GM12891 (cell line): ENCODE data around the gene SLC9A9.
A peak's percentile ranks its signal among the peaks of the same experiment; 100 is the strongest.

ENCODE experiments used
- DNase-seq: peaks from one replicate; pipeline ENCODE4 v3.0.0; 2011; ENCODE audit warnings: low spot score; ENCODE audit not compliant: insufficient read length
- FAIRE-seq: peaks from 2 replicates; lab custom pipeline; 2011; peaks lifted over from hg19 to GRCh38; lab: Jason Lieb, UNC
- PAX5 ChIP-seq: IDR thresholded peaks from 2 replicates; pipeline ENCODE4 v1.6.1; 2011; ENCODE audit warnings: low read length, moderate library complexity, mild to moderate bottlenecking; ENCODE audit not compliant: insufficient read depth, severe bottlenecking
- POLR2A ChIP-seq: IDR thresholded peaks from 2 replicates; pipeline ENCODE4 v1.6.1; 2011; ENCODE audit warnings: low read depth, low read length, control low read depth
- POLR2AphosphoS5 ChIP-seq: IDR thresholded peaks from 2 replicates; pipeline ENCODE4 v1.6.1; 2011; ENCODE audit warnings: low read depth, low read length, control low read depth
- POU2F2 ChIP-seq: IDR thresholded peaks from 2 replicates; pipeline ENCODE4 v1.6.1; 2011; ENCODE audit warnings: low read depth, mild to moderate bottlenecking, control low read depth, low read length, moderate library complexity
- SPI1 ChIP-seq: IDR thresholded peaks from 2 replicates; pipeline ENCODE4 v1.6.1; 2011; ENCODE audit warnings: low read depth, low read length, control low read depth
- TAF1 ChIP-seq: IDR thresholded peaks from 2 replicates; pipeline ENCODE4 v1.6.1; 2011; ENCODE audit warnings: low read depth, low read length, control low read depth

Gene SLC9A9

GRCh38 chr3:143586576-143586975 lies 261.7 kb downstream of the SLC9A9 start:
- TF ChIP-seq TAF1, result no peak
- TF ChIP-seq POLR2A, result no peak
- no peak for TF ChIP-seq POLR2AphosphoS5
- TF ChIP-seq SPI1, result no peak
- TF ChIP-seq POU2F2, result no peak
- no peak for TF ChIP-seq PAX5
- FAIRE-seq, result peak; percentile 48
- DNase-seq, result no peak

GRCh38 chr3:143585720-143586456 lies 262.4 kb downstream of the SLC9A9 start:
- DNase-seq (no peak), FAIRE-seq (peak; percentile 81)
- TF ChIP-seq POLR2A (no peak), PAX5 (no peak), POU2F2 (no peak), SPI1 (no peak), POLR2AphosphoS5 (no peak), TAF1 (no peak)

- FAIRE-seq (no peak), DNase-seq (no peak)
- no peak for TF ChIP-seq SPI1
- no peak for TF ChIP-seq POLR2A
- no peak for TF ChIP-seq TAF1
- TF ChIP-seq POLR2AphosphoS5, result no peak
- TF ChIP-seq PAX5, result no peak
- TF ChIP-seq POU2F2, result no peak
Measured at GRCh38 chr3:143584474-143584873, 263.8 kb downstream of the SLC9A9 start.

- peak; percentile 82 for FAIRE-seq
Measured at GRCh38 chr3:143581972-143582722, 266.1 kb downstream of the SLC9A9 start.

GRCh38 chr3:143578810-143579435 lies 269.3 kb downstream of the SLC9A9 start:
- FAIRE-seq, result no peak
- TF ChIP-seq TAF1 (no peak), POLR2A (no peak)
- DNase-seq, result no peak

More at GRCh38 chr3:143581972-143582722, 266.1 kb downstream of the SLC9A9 start:
- DNase-seq, result no peak
- no peak for TF ChIP-seq POLR2AphosphoS5
- no peak for TF ChIP-seq SPI1
- no peak for TF ChIP-seq PAX5
- no peak for TF ChIP-seq POU2F2
- no peak for TF ChIP-seq TAF1
- no peak for TF ChIP-seq POLR2A

GRCh38 chr3:143576568-143577270 lies 271.5 kb downstream of the SLC9A9 start:
- DNase-seq, result no peak
- FAIRE-seq, result no peak
- TF ChIP-seq POLR2AphosphoS5 (no peak), POLR2A (no peak), POU2F2 (no peak)

- no peak for TF ChIP-seq POLR2AphosphoS5
- no peak for TF ChIP-seq SPI1
- TF ChIP-seq POLR2A, result no peak
- no peak for TF ChIP-seq TAF1
- no peak for TF ChIP-seq PAX5
- TF ChIP-seq POU2F2, result no peak
- no peak for FAIRE-seq
- DNase-seq, result no peak
Measured at GRCh38 chr3:143574933-143575332, 273.3 kb downstream of the SLC9A9 start.

GRCh38 chr3:143573610-143574303 lies 274.5 kb downstream of the SLC9A9 start:
- TF ChIP-seq POLR2AphosphoS5 (no peak), PAX5 (no peak), POLR2A (no peak), SPI1 (no peak), TAF1 (no peak), POU2F2 (no peak)
- no peak for FAIRE-seq

GRCh38 chr3:143571548-143571947 lies 276.7 kb downstream of the SLC9A9 start:
- TF ChIP-seq POLR2A (no peak), POLR2AphosphoS5 (no peak), SPI1 (no peak)
- DNase-seq (no peak), FAIRE-seq (no peak)

More at GRCh38 chr3:143573610-143574303, 274.5 kb downstream of the SLC9A9 start:
- no peak for DNase-seq

- no peak for DNase-seq
- FAIRE-seq, result no peak
- no peak for TF ChIP-seq POU2F2
- no peak for TF ChIP-seq SPI1
- TF ChIP-seq POLR2A, result no peak
- no peak for TF ChIP-seq POLR2AphosphoS5
- no peak for TF ChIP-seq PAX5
- no peak for TF ChIP-seq TAF1
Measured at GRCh38 chr3:143567823-143568222, 280.4 kb downstream of the SLC9A9 start.
